Activated T-cell treated with anti-CD3 and anti-CD28 coated beads, Interleukin-2, amount 50 U/mL, for 72 hours (primary cell): ENCODE results near the gene IGF2R. TPM values are rescaled to one million over a fixed set of nuclear protein-coding genes. Genes with fewer than 3 reads are reported as not detected.
A peak's percentile ranks its signal among the peaks of the same experiment; 100 is the strongest.

Experiments
- ATAC-seq, 2 donors: fragments of 150-1000 bp; cut with Tn5 transposase; replicated peaks in 1 of 2; 2 replicates each; pipeline ENCODE4 v1.10.0; 2021; ENCODE audit warnings: moderate library complexity in 2 of 2, mild to moderate bottlenecking in 1 of 2
- DNase-seq, 2 donors: peaks; one replicate each; pipeline ENCODE4 v3.0.0; 2021 to 2022; ENCODE audit warnings: mixed read lengths in 1 of 2
- H3K27ac Mint-ChIP-seq: one replicate; pipeline ENCODE4 v1.8.0; 2022; ENCODE audit warnings: mild to moderate bottlenecking, moderate library complexity, mixed read lengths
- H3K27me3 Mint-ChIP-seq: one replicate; pipeline ENCODE4 v1.8.0; 2022; ENCODE audit warnings: low read depth, mixed read lengths
- H3K36me3 Mint-ChIP-seq, 2 donors: one replicate each; pipeline ENCODE4 v1.8.0; 2022; ENCODE audit warnings: mixed read lengths in 2 of 2, mild to moderate bottlenecking in 1 of 2; ENCODE audit not compliant: insufficient read depth in 2 of 2
- H3K4me1 Mint-ChIP-seq: one replicate; pipeline ENCODE4 v1.8.0; 2022; ENCODE audit warnings: low read depth, mixed read lengths
- H3K4me3 Mint-ChIP-seq, 2 donors: one replicate each; pipeline ENCODE4 v1.8.0; 2022; ENCODE audit warnings: mild to moderate bottlenecking in 2 of 2, mixed read lengths in 2 of 2, moderate library complexity in 2 of 2
- H3K9me3 Mint-ChIP-seq, 2 donors: one replicate each; pipeline ENCODE4 v1.8.0; 2022; ENCODE audit warnings: mixed read lengths in 2 of 2
- total RNA-seq, 2 donors: library from RNA; stranded (reverse); gene quantifications; one replicate each; pipeline ENCODE4 v1.2.3, GENCODE V29; 2022

Gene IGF2R
- total RNA-seq, 2 donors from 2014 or later, result 68.9 to 83.6 TPM

GRCh38 chr6:160073272-160073671 is 104.4 kb downstream of the IGF2R start:
- DNase-seq (no peak), ATAC-seq (no peak)
- Mint-ChIP-seq H3K36me3 (peaks cover 16 to 36% of the 10 kb centered on the region in 2 donors), H3K27ac (no peak overlapping the region), H3K4me1 (peaks cover 15% of the 10 kb centered on the region), H3K9me3 (no peaks in the 10 kb centered on the region), H3K27me3 (no peaks in the 10 kb centered on the region), H3K4me3 (no peak overlapping the region)

GRCh38 chr6:160076009-160076408 is 107.1 kb downstream of the IGF2R start:
- peaks cover 11 to 24% of the 10 kb centered on the region in 2 donors for H3K36me3 Mint-ChIP-seq
- no peak for DNase-seq
- no peak overlapping the region for H3K4me3 Mint-ChIP-seq
- H3K4me1 Mint-ChIP-seq, result peaks cover 6% of the 10 kb centered on the region
- ATAC-seq, result peak; percentile 53 to 82
- H3K27me3 Mint-ChIP-seq, result no peaks in the 10 kb centered on the region
- no peaks in the 10 kb centered on the region for H3K9me3 Mint-ChIP-seq
- H3K27ac Mint-ChIP-seq, result no peak overlapping the region

DNA sequence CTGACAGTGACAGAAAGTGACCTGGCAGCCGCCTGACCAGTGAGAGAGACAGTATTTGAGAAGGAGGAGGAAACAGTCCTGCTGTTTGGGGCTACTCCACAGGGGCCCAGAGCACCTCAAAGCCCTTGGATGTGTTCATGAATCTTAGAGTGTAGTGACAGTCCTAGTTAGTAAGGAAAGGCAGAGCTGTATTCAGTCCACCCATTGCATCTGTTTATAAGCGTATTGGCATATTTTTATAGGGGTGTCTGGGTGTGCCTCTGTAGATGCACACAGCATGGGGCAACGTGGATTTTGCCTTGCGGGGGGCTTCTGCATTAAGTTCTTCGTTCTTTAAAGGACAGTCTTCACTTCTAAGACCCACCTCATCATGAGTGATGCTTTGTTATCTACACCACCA is 108.1 kb downstream of the IGF2R start:
- DNase-seq (no peak), ATAC-seq (no peak)
- H3K36me3 Mint-ChIP-seq, result peaks cover 14 to 23% of the 10 kb centered on the region in 2 donors
- no peak overlapping the region for H3K4me3 Mint-ChIP-seq
- H3K9me3 Mint-ChIP-seq, result no peaks in the 10 kb centered on the region
- H3K27me3 Mint-ChIP-seq, result no peaks in the 10 kb centered on the region
- peak overlapping the region; percentile 14 for H3K27ac Mint-ChIP-seq
- peaks cover 6% of the 10 kb centered on the region for H3K4me1 Mint-ChIP-seq

GRCh38 chr6:160077526-160077925 is 108.6 kb downstream of the IGF2R start:
- peaks cover 14 to 21% of the 10 kb centered on the region in 2 donors for H3K36me3 Mint-ChIP-seq
- H3K27ac Mint-ChIP-seq, result no peak overlapping the region
- DNase-seq, result no peak
- H3K4me3 Mint-ChIP-seq, result no peak overlapping the region
- no peak for ATAC-seq
- H3K9me3 Mint-ChIP-seq, result no peaks in the 10 kb centered on the region
- peaks cover 6% of the 10 kb centered on the region for H3K4me1 Mint-ChIP-seq
- H3K27me3 Mint-ChIP-seq, result no peaks in the 10 kb centered on the region

DNA sequence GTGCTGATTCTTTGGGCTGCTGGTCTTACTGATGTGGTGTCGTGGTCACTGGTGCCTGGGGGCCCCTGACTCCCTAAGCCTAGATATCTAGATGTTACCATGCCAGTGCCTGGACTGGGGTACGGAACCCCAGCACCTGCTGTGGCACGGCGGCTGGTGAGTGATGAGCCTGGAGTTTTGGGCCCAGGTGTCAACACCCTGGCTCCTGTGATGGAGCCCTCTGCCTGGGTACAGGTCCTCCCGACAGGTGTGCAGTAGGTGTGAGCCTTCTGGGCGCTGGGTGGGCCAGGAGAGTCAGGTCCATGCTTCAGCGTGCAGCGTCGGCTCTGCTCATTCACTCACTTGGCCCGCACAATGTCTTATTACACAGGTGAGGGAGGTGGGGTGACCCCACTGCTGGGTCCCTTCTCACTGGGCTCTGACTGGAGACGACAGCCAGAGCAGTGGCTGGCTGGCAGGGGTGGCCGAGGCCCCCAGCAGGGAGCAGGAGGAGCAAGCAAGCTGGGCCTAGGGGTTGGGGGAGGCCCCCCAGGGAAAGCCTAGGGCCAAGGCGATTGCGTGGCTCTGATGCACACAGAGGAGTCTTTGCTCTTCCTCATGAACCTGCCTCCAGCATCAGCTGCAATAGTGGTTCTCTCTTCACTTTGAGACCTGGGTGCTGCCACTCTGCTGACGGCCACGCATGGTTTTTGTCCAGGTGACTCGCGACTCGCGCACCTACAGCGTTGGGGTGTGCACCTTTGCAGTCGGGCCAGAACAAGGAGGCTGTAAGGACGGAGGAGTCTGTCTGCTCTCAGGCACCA is 110.2 kb downstream of the IGF2R start:
- DNase-seq, result no peak
- H3K27me3 Mint-ChIP-seq, result no peaks in the 10 kb centered on the region
- peaks cover 6% of the 10 kb centered on the region for H3K4me1 Mint-ChIP-seq
- peaks cover 13 to 18% of the 10 kb centered on the region in 2 donors for H3K36me3 Mint-ChIP-seq
- H3K4me3 Mint-ChIP-seq, result no peak overlapping the region
- ATAC-seq, result no peak
- H3K27ac Mint-ChIP-seq, result no peak overlapping the region
- H3K9me3 Mint-ChIP-seq, result no peaks in the 10 kb centered on the region

GRCh38 chr6:160079686-160080043 is 110.8 kb downstream of the IGF2R start:
- ATAC-seq (no peak), DNase-seq (no peak)
- Mint-ChIP-seq H3K27ac (no peak overlapping the region), H3K9me3 (no peaks in the 10 kb centered on the region), H3K36me3 (peaks cover 14 to 19% of the 10 kb centered on the region in 2 donors), H3K4me3 (no peak overlapping the region), H3K27me3 (no peaks in the 10 kb centered on the region), H3K4me1 (peaks cover 6% of the 10 kb centered on the region)

- H3K4me1 Mint-ChIP-seq, result peaks cover 6% of the 10 kb centered on the region
- ATAC-seq (no peak), DNase-seq (no peak)
- H3K27me3 Mint-ChIP-seq, result no peaks in the 10 kb centered on the region
- H3K36me3 Mint-ChIP-seq, result peaks cover 14 to 17% of the 10 kb centered on the region in 2 donors
- H3K27ac Mint-ChIP-seq, result no peak overlapping the region
- H3K4me3 Mint-ChIP-seq, result no peak overlapping the region
- no peaks in the 10 kb centered on the region for H3K9me3 Mint-ChIP-seq
Measured at GRCh38 chr6:160080097-160080496, 111.2 kb downstream of the IGF2R start.

GRCh38 chr6:160081398-160081797 is 112.5 kb downstream of the IGF2R start:
- H3K4me1 Mint-ChIP-seq, result no peaks in the 10 kb centered on the region
- H3K36me3 Mint-ChIP-seq, result peaks cover 14 to 24% of the 10 kb centered on the region in 2 donors
- ATAC-seq, result no peak
- H3K27me3 Mint-ChIP-seq, result no peaks in the 10 kb centered on the region
- H3K9me3 Mint-ChIP-seq, result no peaks in the 10 kb centered on the region
- DNase-seq, result no peak
- no peak overlapping the region for H3K27ac Mint-ChIP-seq
- H3K4me3 Mint-ChIP-seq, result no peak overlapping the region

DNA sequence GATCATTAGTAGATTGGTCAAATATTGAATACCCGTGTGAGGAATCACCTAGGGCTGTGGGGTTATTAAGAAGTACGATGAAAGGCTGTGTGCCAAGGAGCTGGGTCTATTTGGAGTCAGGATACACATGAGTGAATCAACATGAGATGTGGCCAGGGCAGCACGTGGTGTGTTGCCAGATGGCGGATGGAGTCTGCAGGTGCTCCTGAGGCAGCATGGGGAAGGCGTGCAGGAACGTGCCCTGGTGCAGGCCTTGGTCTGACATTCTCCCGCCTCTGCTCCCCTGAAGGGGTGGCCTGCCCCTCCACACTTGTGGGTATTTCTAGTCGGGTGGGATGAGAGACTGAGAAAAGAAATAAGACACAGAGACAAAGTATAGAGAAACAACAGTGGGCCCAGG is 113.7 kb downstream of the IGF2R start:
- Mint-ChIP-seq H3K4me1 (no peaks in the 10 kb centered on the region), H3K27ac (peak overlapping the region; percentile 32), H3K4me3 (no peak overlapping the region), H3K9me3 (no peaks in the 10 kb centered on the region), H3K27me3 (no peaks in the 10 kb centered on the region), H3K36me3 (peaks cover 13 to 26% of the 10 kb centered on the region in 2 donors)
- no peak for DNase-seq
- ATAC-seq, result no peak

DNA sequence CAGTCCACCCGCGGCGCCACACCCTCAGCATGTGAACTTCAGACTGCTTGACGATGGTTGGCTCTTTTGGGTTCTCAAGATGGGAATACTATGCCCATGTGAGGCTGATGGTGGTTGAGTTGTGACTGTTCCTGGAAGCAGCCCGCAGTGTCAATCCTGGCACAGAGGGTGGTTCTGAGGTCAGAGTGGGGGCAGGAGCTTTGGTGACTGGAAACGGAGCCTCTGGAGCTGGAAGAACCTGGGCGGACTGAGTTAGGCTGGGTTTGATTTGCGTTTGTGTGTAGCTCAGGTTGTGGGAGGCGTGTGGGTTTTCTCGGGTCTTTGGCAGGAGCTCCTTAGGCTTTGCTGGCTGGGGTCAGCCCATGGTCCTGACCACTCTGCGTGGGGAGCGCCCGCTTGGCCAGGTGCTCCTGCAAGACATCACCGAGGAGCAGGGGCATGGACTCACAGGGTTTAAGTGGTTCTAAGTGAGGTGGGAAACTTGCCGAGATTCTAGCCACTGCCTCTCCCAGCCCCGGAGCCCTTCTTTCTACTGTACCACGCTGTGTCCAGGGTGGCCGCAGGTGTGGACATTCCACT is 115.4 kb downstream of the IGF2R start:
- no peak overlapping the region for H3K27ac Mint-ChIP-seq
- peaks cover 13 to 28% of the 10 kb centered on the region in 2 donors for H3K36me3 Mint-ChIP-seq
- no peaks in the 10 kb centered on the region for H3K9me3 Mint-ChIP-seq
- DNase-seq (no peak), ATAC-seq (no peak)
- H3K4me3 Mint-ChIP-seq, result no peak overlapping the region
- H3K27me3 Mint-ChIP-seq, result no peaks in the 10 kb centered on the region
- H3K4me1 Mint-ChIP-seq, result no peaks in the 10 kb centered on the region

DNA sequence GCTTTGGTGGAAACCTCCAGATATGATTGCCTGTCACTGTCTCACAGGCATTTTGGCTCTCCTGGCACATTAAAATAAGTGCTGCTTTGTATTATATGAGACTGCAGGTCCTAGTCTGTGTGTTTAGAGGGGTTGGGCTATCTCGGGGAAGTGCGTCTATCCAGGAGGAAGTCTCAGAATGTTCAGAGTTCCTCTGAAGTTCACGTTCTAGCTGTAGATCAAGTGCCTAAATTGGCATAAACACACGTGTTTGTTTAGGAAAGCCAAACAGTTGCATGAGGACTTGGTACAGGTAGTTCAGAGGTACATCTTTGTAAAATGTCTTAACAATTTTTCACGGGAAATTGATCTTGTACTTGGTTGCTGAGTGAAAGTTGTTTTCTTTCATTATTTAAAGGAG is 116.3 kb downstream of the IGF2R start:
- H3K4me3 Mint-ChIP-seq, result no peak overlapping the region
- H3K27me3 Mint-ChIP-seq, result no peaks in the 10 kb centered on the region
- peak overlapping the region; percentile 15 for H3K27ac Mint-ChIP-seq
- H3K9me3 Mint-ChIP-seq, result no peaks in the 10 kb centered on the region
- peaks cover 10 to 30% of the 10 kb centered on the region in 2 donors for H3K36me3 Mint-ChIP-seq
- ATAC-seq (no peak), DNase-seq (no peak)
- H3K4me1 Mint-ChIP-seq, result no peaks in the 10 kb centered on the region

- Mint-ChIP-seq H3K36me3 (peaks cover 9 to 29% of the 10 kb centered on the region in 2 donors), H3K4me1 (no peaks in the 10 kb centered on the region), H3K4me3 (no peak overlapping the region), H3K27ac (peak overlapping the region; percentile 15), H3K9me3 (no peaks in the 10 kb centered on the region), H3K27me3 (no peaks in the 10 kb centered on the region)
- ATAC-seq (no peak), DNase-seq (no peak)
Measured at GRCh38 chr6:160085713-160086505, 117.0 kb downstream of the IGF2R start.

- Mint-ChIP-seq H3K4me3 (no peak overlapping the region), H3K27me3 (no peaks in the 10 kb centered on the region), H3K9me3 (no peaks in the 10 kb centered on the region), H3K27ac (no peak overlapping the region), H3K4me1 (no peaks in the 10 kb centered on the region), H3K36me3 (peaks cover 10 to 26% of the 10 kb centered on the region in 2 donors)
- ATAC-seq, result no peak
- DNase-seq, result no peak
Measured at GRCh38 chr6:160086754-160087153, 117.9 kb downstream of the IGF2R start.
